ENCODE measurements around the gene FKRP. TPM values are rescaled to one million over a fixed set of nuclear protein-coding genes. Genes with fewer than 3 reads are reported as not detected.
"Not testable (repeated sequence)": the region's sequence is repeated elsewhere in the genome, so short reads cannot be mapped to it uniquely, and the experiment has no call there.

Gene FKRP
- total RNA-seq, 1 donor from 2014 or later: 27.8 TPM

GRCh38 chr19:46772170-46773017, 26.5 kb downstream of the FKRP start:
- no peak for TF ChIP-seq CTCF (conservative IDR thresholded peaks at IDR 0.05; ENCODE audit: low read depth, low read length)
- no peak overlapping the region for H3K4me3 ChIP-seq (ENCODE audit: low read depth, low read length)
- DNase-seq (ENCODE audit: low read depth): no peak

- DNase-seq (ENCODE audit: low read depth): no peak
- TF ChIP-seq CTCF (conservative IDR thresholded peaks at IDR 0.05; ENCODE audit: low read depth, low read length): no peak
- H3K4me3 ChIP-seq (ENCODE audit: low read depth, low read length): no peak overlapping the region
Observed at GRCh38 chr19:46773018-46773399, 27.2 kb downstream of the FKRP start.

GRCh38 chr19:46775642-46776258, 29.9 kb downstream of the FKRP start:
- DNase-seq (ENCODE audit: low read depth): no peak
- H3K4me3 ChIP-seq (ENCODE audit: low read depth, low read length): no peak overlapping the region
- TF ChIP-seq CTCF (conservative IDR thresholded peaks at IDR 0.05; ENCODE audit: low read depth, low read length): no peak

GRCh38 chr19:46776927-46777911, 31.4 kb downstream of the FKRP start:
- DNase-seq (ENCODE audit: low read depth): no peak
- H3K4me3 ChIP-seq (ENCODE audit: low read depth, low read length): no peak overlapping the region
- TF ChIP-seq CTCF (conservative IDR thresholded peaks at IDR 0.05; ENCODE audit: low read depth, low read length): no peak

- not testable (repeated sequence) for DNase-seq (ENCODE audit: low read depth); H3K4me3 ChIP-seq (ENCODE audit: low read depth, low read length)
Observed at GRCh38 chr19:46777956-46778645, 32.2 kb downstream of the FKRP start.

GRCh38 chr19:46782355-46783019, 36.6 kb downstream of the FKRP start:
- TF ChIP-seq CTCF (conservative IDR thresholded peaks at IDR 0.05; ENCODE audit: low read depth, low read length): no peak
- H3K4me3 ChIP-seq (ENCODE audit: low read depth, low read length): no peak overlapping the region
- DNase-seq (ENCODE audit: low read depth): no peak

Measured in epithelial cell of proximal tubule (primary cell).